ENCODE measurements around the gene ACO1.

GRCh38 chr9:32468740-32469139, 84.3 kb downstream of the ACO1 start:
- TF ChIP-seq RAD21 (IDR thresholded peaks at IDR 0.05; ENCODE audit: low read depth) (no peak), CTCF (IDR thresholded peaks at IDR 0.05 in 2 of 3, conservative IDR thresholded peaks at IDR 0.05 in 1 of 3; ENCODE audit: borderline replicate concordance in 1 of 3, insufficient read depth in 1 of 3, low read depth in 2 of 3, low read length in 2 of 3) (no peak), POLR2A (IDR thresholded peaks at IDR 0.05; ENCODE audit: borderline replicate concordance, extremely low read depth, insufficient read depth, insufficient read length) (no peak), POLR2AphosphoS5 (IDR thresholded peaks at IDR 0.05; ENCODE audit: low read depth, low read length) (no peak), SIN3A (IDR thresholded peaks at IDR 0.05; ENCODE audit: low read depth) (no peak), EZH2 (IDR thresholded peaks at IDR 0.05) (no peak), MAX (IDR thresholded peaks at IDR 0.05) (no peak), SP1 (IDR thresholded peaks at IDR 0.05; ENCODE audit: low read depth) (no peak), CEBPB (IDR thresholded peaks at IDR 0.05; ENCODE audit: low read depth) (no peak), REST (IDR thresholded peaks at IDR 0.05; ENCODE audit: low read depth) (no peak), ZBTB33 (IDR thresholded peaks at IDR 0.05; ENCODE audit: extremely low read depth, insufficient replicate concordance, low read length) (no peak), YY1 (IDR thresholded peaks at IDR 0.05; ENCODE audit: extremely low read depth, insufficient replicate concordance, low read depth, low read length) (no peak)
